Esophagus squamous epithelium (tissue), 5 donors: ENCODE measurements around the gene DNALI1. TPM values are rescaled to one million over a fixed set of nuclear protein-coding genes. Genes with fewer than 3 reads are reported as not detected.
A peak's percentile ranks its signal among the peaks of the same experiment; 100 is the strongest.

ENCODE experiments used
- DNase-seq: peaks from one replicate; lab custom pipeline; 2025; lab: John Stamatoyannopoulos, UW
- H3K27ac ChIP-seq, 4 donors: fragments of 200-600 bp; sonication (generic); one replicate each; pipeline ENCODE4 v1.5.1; 2016 to 2019; ENCODE audit warnings: mild to moderate bottlenecking in 1 of 4
- H3K27me3 ChIP-seq, 4 donors: fragments of 200-600 bp; sonication (generic); 1 replicate in 3 of 4; 2 replicates in 1 of 4; pipeline versions ENCODE4 v1.5.1 to v1.6.0; 2017 to 2021; ENCODE audit warnings: antibody characterized with exemption in 1 of 4
- H3K36me3 ChIP-seq, 3 donors: fragments of 200-600 bp; sonication (generic); one replicate each; pipeline ENCODE4 v1.5.1; 2016 to 2019
- H3K4me1 ChIP-seq, 3 donors: fragments of 200-600 bp; sonication (generic); one replicate each; pipeline ENCODE4 v1.5.1; 2017 to 2019
- H3K4me3 ChIP-seq, 4 donors: fragments of 200-600 bp; sonication (generic); 1 replicate in 3 of 4; 2 replicates in 1 of 4; pipeline ENCODE4 v1.5.1; 2016 to 2019; ENCODE audit warnings: mild to moderate bottlenecking in 2 of 4, moderate library complexity in 1 of 4
- H3K9me3 ChIP-seq, 3 donors: fragments of 200-600 bp; sonication (generic); one replicate each; pipeline ENCODE4 v1.5.1; 2016 to 2019
- CTCF ChIP-seq, 6 experiments: fragments of 450-650 bp in 4 of 6; fragments of 200-600 bp in 2 of 6; sonication (generic) in 2 of 6; IDR thresholded peaks; one replicate each; pipeline ENCODE4 v1.5.1; 2016 to 2019; ENCODE audit warnings: antibody characterized with exemption in 6 of 6, mild to moderate bottlenecking in 4 of 6, moderate library complexity in 4 of 6
- POLR2A ChIP-seq, 4 donors: fragments of 450-650 bp; IDR thresholded peaks; one replicate each; pipeline ENCODE4 v1.6.1; 2017; ENCODE audit warnings: antibody characterized with exemption in 4 of 4, mild to moderate bottlenecking in 4 of 4, moderate library complexity in 3 of 4
- WGBS, 2 donors: methylation state at CpG; one replicate each; pipeline ENCODE4 v1.1.5; 2018; 5-methylcytosine and 5-hydroxymethylcytosine counted together
- intact Hi-C: fragments of 100-400 bp; cut with DNase I; formaldehyde crosslinking; loops from one replicate; pipeline ENCODE4 v1.15.0; 2022
- total RNA-seq, 4 donors: library from RNA; depleted of rRNA; stranded (reverse); fragments of >200 nt; gene quantifications; one replicate each; pipeline ENCODE4 v1.1.0, GENCODE V29; 2016
- donor health status: DM: yes; HTN: yes; CAD: no.

Gene DNALI1
- total RNA-seq, 4 donors from 2014 or later: 0.09 to 4.2 (median 0.88) TPM; not detected in 1

- H3K27ac ChIP-seq: peak overlapping the region; percentile 76 to 88 (median 87)
- no peaks in the 10 kb centered on the region for H3K9me3 ChIP-seq
- no peak for DNase-seq
- WGBS, 2 donors: 0 to 5% methylated on average over 2 of the region's 3 CpGs
- H3K4me3 ChIP-seq: peak overlapping the region; percentile 44 to 88 (median 74)
- intact Hi-C loops: no loop called here
- no peaks in the 10 kb centered on the region for H3K27me3 ChIP-seq
- H3K36me3 ChIP-seq: peaks cover 0 to 26% (median 12%) of the 10 kb centered on the region in 3 donors
- H3K4me1 ChIP-seq: peaks cover 11 to 30% (median 16%) of the 10 kb centered on the region in 3 donors
- TF ChIP-seq CTCF (IDR thresholded peaks at IDR 0.05) (peak in 1 of 6 experiments; percentile 2), POLR2A (IDR thresholded peaks at IDR 0.05) (no peak)
Observed at GRCh38 chr1:37596182-37596667, 39.5 kb downstream of the DNALI1 start.

DNA sequence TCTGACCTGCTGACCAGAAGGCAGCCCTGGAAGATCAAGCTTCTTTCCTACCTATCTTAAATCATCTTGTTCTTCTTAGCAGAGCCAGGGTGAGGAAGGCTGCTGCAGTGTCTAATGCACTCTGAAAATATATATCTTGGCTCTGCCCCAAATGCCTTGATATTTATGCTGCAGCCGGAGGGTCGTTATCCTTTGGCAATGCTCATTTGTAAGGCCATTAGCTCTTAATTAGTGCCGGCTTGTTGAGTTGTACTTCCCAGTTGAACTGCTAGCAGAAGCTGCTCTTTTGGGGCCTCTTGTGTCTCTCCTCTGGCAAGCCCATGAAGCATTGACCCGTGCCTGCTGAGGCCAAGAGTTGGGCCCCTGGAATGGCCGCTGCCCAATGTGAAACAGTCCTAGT, 43.2 kb downstream of the DNALI1 start:
- TF ChIP-seq POLR2A (IDR thresholded peaks at IDR 0.05) (no peak), CTCF (IDR thresholded peaks at IDR 0.05) (no peak)
- WGBS, 2 donors: 78% methylated on average over 3 of the region's 5 CpGs; no CpG with 5 or more reads in 1 of the 2 donors
- H3K27ac ChIP-seq: no peak overlapping the region
- intact Hi-C loops: loop anchor here (5.0 kb wide), 1 partner anchor 82 kb away; no protein-coding TSS in a partner anchor
- no peaks in the 10 kb centered on the region for H3K36me3 ChIP-seq
- peaks cover 3 to 15% (median 6%) of the 10 kb centered on the region in 3 donors for H3K4me1 ChIP-seq
- no peak overlapping the region for H3K4me3 ChIP-seq
- H3K27me3 ChIP-seq: peaks cover 0 to 12% (median 0%) of the 10 kb centered on the region in 4 donors
- DNase-seq: no peak
- H3K9me3 ChIP-seq: no peaks in the 10 kb centered on the region

DNA sequence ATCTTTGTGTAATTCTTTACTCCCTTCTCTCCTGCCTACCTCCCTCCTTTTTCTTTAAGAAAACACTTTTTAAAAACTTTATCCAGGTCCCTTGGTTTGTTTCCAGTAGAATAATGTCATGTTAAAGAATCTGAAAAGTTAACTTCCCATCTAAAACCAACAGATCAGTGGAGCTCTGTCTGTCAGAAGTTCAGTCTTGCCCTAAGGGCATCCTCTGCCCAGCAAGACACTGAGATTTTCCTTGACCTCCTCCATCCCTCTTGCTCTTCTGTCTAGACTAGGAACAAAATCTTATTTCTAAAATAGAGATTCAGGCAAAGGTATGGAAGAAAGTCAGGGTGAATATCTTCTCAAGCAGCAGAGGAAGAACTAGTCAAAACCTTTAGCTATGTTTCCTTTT, 44.7 kb downstream of the DNALI1 start:
- intact Hi-C loops: loop anchor here (5.0 kb wide), 1 partner anchor 81 kb away; no protein-coding TSS in a partner anchor
- Histone ChIP-seq H3K27ac (no peak overlapping the region), H3K9me3 (no peaks in the 10 kb centered on the region), H3K36me3 (no peaks in the 10 kb centered on the region), H3K27me3 (peaks cover 0 to 17% (median 0%) of the 10 kb centered on the region in 4 donors), H3K4me1 (peaks cover 0 to 20% (median 0%) of the 10 kb centered on the region in 3 donors), H3K4me3 (no peak overlapping the region)
- no peak for DNase-seq
- TF ChIP-seq POLR2A (IDR thresholded peaks at IDR 0.05) (no peak), CTCF (IDR thresholded peaks at IDR 0.05) (no peak)

DNA sequence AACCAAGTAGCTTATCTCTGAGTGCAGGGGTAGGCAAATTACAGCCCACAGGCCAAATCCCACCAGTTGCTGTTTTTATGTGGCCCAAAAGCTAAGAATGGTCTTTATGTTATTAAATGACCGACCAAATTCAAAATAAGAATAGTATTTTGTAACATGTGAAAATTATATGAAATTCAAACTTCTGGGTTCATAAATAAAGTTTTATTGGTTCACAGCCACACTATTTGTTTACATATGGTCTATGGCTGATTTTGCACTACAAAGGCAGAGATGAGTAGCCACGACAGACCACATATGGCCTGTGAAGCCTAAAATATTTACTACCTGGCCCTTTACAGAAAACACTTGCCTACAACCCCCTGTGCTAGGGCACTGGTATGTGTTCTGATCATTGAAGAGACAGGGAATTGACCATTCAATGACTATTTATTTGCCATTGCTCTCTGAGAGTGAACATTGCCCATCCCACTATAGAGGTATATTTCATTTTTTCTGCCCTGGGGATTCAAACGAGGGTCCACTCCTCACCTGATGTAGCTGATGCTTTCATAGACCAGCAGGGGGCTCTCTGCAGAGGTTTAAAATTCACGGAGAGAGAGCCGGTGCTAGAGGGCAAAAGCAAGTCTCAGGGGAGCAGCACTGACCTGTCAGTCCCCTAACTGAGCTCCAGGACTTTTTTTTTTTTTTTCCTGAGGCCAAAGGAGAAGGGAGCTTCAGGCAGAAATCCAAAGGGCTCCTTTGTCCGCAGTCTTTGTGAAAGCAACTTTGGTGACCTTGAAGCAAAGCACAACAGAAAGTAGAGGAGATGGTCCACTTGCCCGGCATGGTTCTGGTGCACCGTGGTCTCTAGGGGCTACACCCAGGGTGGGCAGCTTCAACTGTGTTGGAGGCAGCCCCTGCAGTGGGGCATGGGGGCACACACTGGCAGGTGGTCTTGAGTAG, 46.3 kb downstream of the DNALI1 start:
- no peak for DNase-seq
- Histone ChIP-seq H3K9me3 (no peaks in the 10 kb centered on the region), H3K36me3 (no peaks in the 10 kb centered on the region), H3K4me1 (peaks cover 0 to 25% (median 0%) of the 10 kb centered on the region in 3 donors), H3K4me3 (no peak overlapping the region), H3K27me3 (peaks cover 0 to 32% (median 0%) of the 10 kb centered on the region in 4 donors), H3K27ac (no peak overlapping the region)
- intact Hi-C loops: loop anchor here (5.0 kb wide), 1 partner anchor 79 kb away; no protein-coding TSS in a partner anchor
- 36 to 39% methylated on average over 6 to 8 of the region's 8 CpGs for WGBS, 2 donors
- TF ChIP-seq CTCF (IDR thresholded peaks at IDR 0.05) (peak in 5 of 6 experiments; percentile 39 to 62 (median 48)), POLR2A (IDR thresholded peaks at IDR 0.05) (no peak)
